GM19395 (cell line): ENCODE results near the gene TSPAN17.

Source experiments
- ATAC-seq: cut with Tn5 transposase; IDR thresholded peaks from one replicate; pipeline ENCODE4 v1.9.1; 2021; ENCODE audit warnings: mild to moderate bottlenecking, moderate library complexity; ENCODE audit not compliant: unreplicated experiment

Gene TSPAN17

GRCh38 chr5:176620333-176620981 lies 26.8 kb upstream of the TSPAN17 start:
- no peak for ATAC-seq

- ATAC-seq = no peak
These were observed 25.6 kb upstream of the TSPAN17 start for GRCh38 chr5:176621661-176622079.

GRCh38 chr5:176624142-176624541 lies 23.1 kb upstream of the TSPAN17 start:
- no peak for ATAC-seq

- ATAC-seq = no peak
These were observed 22.3 kb upstream of the TSPAN17 start for GRCh38 chr5:176624938-176625337.

GRCh38 chr5:176625512-176625911 lies 21.8 kb upstream of the TSPAN17 start:
- no peak for ATAC-seq

- no peak for ATAC-seq
These were observed 21.1 kb upstream of the TSPAN17 start for GRCh38 chr5:176625966-176626875.

GRCh38 chr5:176626876-176627236 lies 20.4 kb upstream of the TSPAN17 start:
- ATAC-seq = no peak

GRCh38 chr5:176627582-176627981 lies 19.7 kb upstream of the TSPAN17 start:
- ATAC-seq = no peak

GRCh38 chr5:176628406-176629228 lies 18.7 kb upstream of the TSPAN17 start:
- ATAC-seq = no peak

- no peak for ATAC-seq
These were observed 17.9 kb upstream of the TSPAN17 start for GRCh38 chr5:176629317-176629852.

- ATAC-seq = peak; percentile 63
These were observed 17.2 kb upstream of the TSPAN17 start, which contains the start of the genes EIF4E1B and SNCB for GRCh38 chr5:176629853-176630680. EIF4E1B (plus strand) TSS chr5:176630675; CDS start chr5:176642788, 12,113 bp downstream. SNCB (minus strand) TSS chr5:176630534; CDS start chr5:176629654, 880 bp downstream.

GRCh38 chr5:176630681-176631222 lies 16.5 kb upstream of the TSPAN17 start:
- ATAC-seq = no peak

GRCh38 chr5:176631383-176632200 lies 15.7 kb upstream of the TSPAN17 start:
- ATAC-seq = no peak

GRCh38 chr5:176632745-176633144 lies 14.5 kb upstream of the TSPAN17 start:
- no peak for ATAC-seq

- no peak for ATAC-seq
These were observed 13.7 kb upstream of the TSPAN17 start for GRCh38 chr5:176633598-176633997.

- no peak for ATAC-seq
These were observed 10.9 kb upstream of the TSPAN17 start for GRCh38 chr5:176636426-176636825.

- ATAC-seq = no peak
These were observed 9.7 kb upstream of the TSPAN17 start for GRCh38 chr5:176637556-176637955.

- ATAC-seq = no peak
These were observed 8.8 kb upstream of the TSPAN17 start for GRCh38 chr5:176638437-176638836.

GRCh38 chr5:176639208-176639607 lies 8.1 kb upstream of the TSPAN17 start:
- ATAC-seq = no peak
